Colonic mucosa (tissue), 4 donors: Measurements from ENCODE around the gene NR3C2. TPM values are rescaled to one million over a fixed set of nuclear protein-coding genes. Genes with fewer than 3 reads are reported as not detected.

ENCODE experiments used
- DNase-seq: peaks from one replicate; pipeline ENCODE4 v3.0.0-alpha.2; 2020
- H3K27ac ChIP-seq: fragments of 200-600 bp; one replicate; pipeline ENCODE4 v1.8.0; 2021
- H3K27me3 ChIP-seq: fragments of 200-600 bp; one replicate; pipeline ENCODE4 v1.8.0; 2021
- H3K36me3 ChIP-seq: fragments of 200-600 bp; one replicate; pipeline ENCODE4 v1.8.0; 2021
- H3K4me1 ChIP-seq: fragments of 200-600 bp; one replicate; pipeline ENCODE4 v1.8.0; 2021; ENCODE audit warnings: mild to moderate bottlenecking
- H3K4me3 ChIP-seq: fragments of 200-600 bp; one replicate; pipeline ENCODE4 v1.8.0; 2021
- H3K9ac ChIP-seq, 2 donors: one replicate each; pipeline ENCODE4 v1.7.0; 2013; ENCODE audit warnings: control low read depth in 2 of 2, low read depth in 2 of 2, low read length in 2 of 2
- H3K9me3 ChIP-seq: fragments of 200-600 bp; one replicate; pipeline ENCODE4 v1.8.0; 2021
- CTCF ChIP-seq: fragments of 200-600 bp; IDR thresholded peaks from one replicate; pipeline ENCODE4 v1.8.0; 2022; ENCODE audit warnings: antibody characterized with exemption, mild to moderate bottlenecking
- intact Hi-C: fragments of 100-400 bp; cut with DNase I; formaldehyde crosslinking; loops from one replicate; pipeline ENCODE4 v1.14.1; 2022
- total RNA-seq, 2 donors: library from RNA; stranded (reverse); fragmentation: NEBNext Ultra II Directional in 1 of 2; extraction: Animal tissue kit (Norgen Biotek cat#: 25700) in 1 of 2; gene quantifications; one replicate each; pipeline ENCODE4 v1.2.1, GENCODE V29; 2021
- donor health status: healthy.
- donor health status: DM: no; HTN: no; CAD: no.
- donor health status: DM: no; HTN: no; CAD: no.

Gene NR3C2
- total RNA-seq, 2 donors from 2014 or later = 74.8 to 96.0 TPM

GRCh38 chr4:148097801-148098200 is 344.4 kb downstream of the NR3C2 start:
- no peak for DNase-seq
- TF ChIP-seq CTCF = no peak
- no peaks in the 10 kb centered on the region for H3K4me1 ChIP-seq
- no peak overlapping the region for H3K4me3 ChIP-seq
- no peaks in the 10 kb centered on the region for H3K27me3 ChIP-seq
- no peaks in the 10 kb centered on the region for H3K9me3 ChIP-seq
- no peaks in the 10 kb centered on the region for H3K36me3 ChIP-seq
- intact Hi-C loops = no loop called here
- H3K27ac ChIP-seq = no peak overlapping the region
- H3K9ac ChIP-seq = no peak overlapping the region

GRCh38 chr4:148095346-148095923 is 346.8 kb downstream of the NR3C2 start:
- H3K36me3 ChIP-seq = no peaks in the 10 kb centered on the region
- H3K4me3 ChIP-seq = no peak overlapping the region
- H3K27me3 ChIP-seq = no peaks in the 10 kb centered on the region
- no peak overlapping the region for H3K27ac ChIP-seq
- H3K4me1 ChIP-seq = no peaks in the 10 kb centered on the region
- no peak overlapping the region for H3K9ac ChIP-seq
- no peak for TF ChIP-seq CTCF
- intact Hi-C loops = no loop called here
- no peaks in the 10 kb centered on the region for H3K9me3 ChIP-seq
- DNase-seq = no peak

- no peaks in the 10 kb centered on the region for H3K9me3 ChIP-seq
- intact Hi-C loops = no loop called here
- H3K27ac ChIP-seq = no peak overlapping the region
- no peak overlapping the region for H3K4me3 ChIP-seq
- H3K27me3 ChIP-seq = no peaks in the 10 kb centered on the region
- H3K36me3 ChIP-seq = no peaks in the 10 kb centered on the region
- H3K4me1 ChIP-seq = no peaks in the 10 kb centered on the region
- H3K9ac ChIP-seq = no peak overlapping the region
- no peak for TF ChIP-seq CTCF
- no peak for DNase-seq
Observed at GRCh38 chr4:148094149-148094548, 348.1 kb downstream of the NR3C2 start.

- no peak for DNase-seq
- Histone ChIP-seq H3K9me3 (no peaks in the 10 kb centered on the region), H3K4me1 (no peaks in the 10 kb centered on the region), H3K36me3 (no peaks in the 10 kb centered on the region), H3K27me3 (no peaks in the 10 kb centered on the region), H3K4me3 (no peak overlapping the region), H3K9ac (no peak overlapping the region), H3K27ac (no peak overlapping the region)
- no peak for TF ChIP-seq CTCF
- intact Hi-C loops = no loop called here
Observed at GRCh38 chr4:148093065-148093464, 349.1 kb downstream of the NR3C2 start.

- no peaks in the 10 kb centered on the region for H3K36me3 ChIP-seq
- no peaks in the 10 kb centered on the region for H3K4me1 ChIP-seq
- H3K27ac ChIP-seq = no peak overlapping the region
- TF ChIP-seq CTCF = no peak
- no peaks in the 10 kb centered on the region for H3K27me3 ChIP-seq
- H3K9ac ChIP-seq = no peak overlapping the region
- DNase-seq = no peak
- H3K9me3 ChIP-seq = no peaks in the 10 kb centered on the region
- H3K4me3 ChIP-seq = no peak overlapping the region
- intact Hi-C loops = no loop called here
Observed at GRCh38 chr4:148092316-148093014, 349.7 kb downstream of the NR3C2 start.
